ENCODE measurements around the gene TFDP1.

GRCh38 chr13:113621046-113621445 is 36.5 kb downstream of the TFDP1 start:
- TF ChIP-seq CTCF (IDR thresholded peaks at IDR 0.05; ENCODE audit: low read depth, low read length): no peak
- TF ChIP-seq, protein P1, sequence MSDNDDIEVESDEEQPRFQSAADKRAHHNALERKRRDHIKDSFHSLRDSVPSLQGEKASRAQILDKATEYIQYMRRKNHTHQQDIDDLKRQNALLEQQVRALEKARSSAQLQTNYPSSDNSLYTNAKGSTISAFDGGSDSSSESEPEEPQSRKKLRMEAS (IDR thresholded peaks at IDR 0.05; ENCODE audit: low read depth, low read length): no peak
- no peak for TF ChIP-seq POLR2A (IDR thresholded peaks at IDR 0.05; ENCODE audit: extremely low read depth, insufficient read length)

All from NB4 (cell line).